Measurements from ENCODE around the gene B4GALT1. TPM values are rescaled to one million over a fixed set of nuclear protein-coding genes. Genes with fewer than 3 reads are reported as not detected.

The B4GALT1 gene, protein sequence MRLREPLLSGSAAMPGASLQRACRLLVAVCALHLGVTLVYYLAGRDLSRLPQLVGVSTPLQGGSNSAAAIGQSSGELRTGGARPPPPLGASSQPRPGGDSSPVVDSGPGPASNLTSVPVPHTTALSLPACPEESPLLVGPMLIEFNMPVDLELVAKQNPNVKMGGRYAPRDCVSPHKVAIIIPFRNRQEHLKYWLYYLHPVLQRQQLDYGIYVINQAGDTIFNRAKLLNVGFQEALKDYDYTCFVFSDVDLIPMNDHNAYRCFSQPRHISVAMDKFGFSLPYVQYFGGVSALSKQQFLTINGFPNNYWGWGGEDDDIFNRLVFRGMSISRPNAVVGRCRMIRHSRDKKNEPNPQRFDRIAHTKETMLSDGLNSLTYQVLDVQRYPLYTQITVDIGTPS
- total RNA-seq (2022; extraction: Qiagen RNA extraction), result 153 to 203 TPM (median 182 TPM) in 5 replicates

DNA sequence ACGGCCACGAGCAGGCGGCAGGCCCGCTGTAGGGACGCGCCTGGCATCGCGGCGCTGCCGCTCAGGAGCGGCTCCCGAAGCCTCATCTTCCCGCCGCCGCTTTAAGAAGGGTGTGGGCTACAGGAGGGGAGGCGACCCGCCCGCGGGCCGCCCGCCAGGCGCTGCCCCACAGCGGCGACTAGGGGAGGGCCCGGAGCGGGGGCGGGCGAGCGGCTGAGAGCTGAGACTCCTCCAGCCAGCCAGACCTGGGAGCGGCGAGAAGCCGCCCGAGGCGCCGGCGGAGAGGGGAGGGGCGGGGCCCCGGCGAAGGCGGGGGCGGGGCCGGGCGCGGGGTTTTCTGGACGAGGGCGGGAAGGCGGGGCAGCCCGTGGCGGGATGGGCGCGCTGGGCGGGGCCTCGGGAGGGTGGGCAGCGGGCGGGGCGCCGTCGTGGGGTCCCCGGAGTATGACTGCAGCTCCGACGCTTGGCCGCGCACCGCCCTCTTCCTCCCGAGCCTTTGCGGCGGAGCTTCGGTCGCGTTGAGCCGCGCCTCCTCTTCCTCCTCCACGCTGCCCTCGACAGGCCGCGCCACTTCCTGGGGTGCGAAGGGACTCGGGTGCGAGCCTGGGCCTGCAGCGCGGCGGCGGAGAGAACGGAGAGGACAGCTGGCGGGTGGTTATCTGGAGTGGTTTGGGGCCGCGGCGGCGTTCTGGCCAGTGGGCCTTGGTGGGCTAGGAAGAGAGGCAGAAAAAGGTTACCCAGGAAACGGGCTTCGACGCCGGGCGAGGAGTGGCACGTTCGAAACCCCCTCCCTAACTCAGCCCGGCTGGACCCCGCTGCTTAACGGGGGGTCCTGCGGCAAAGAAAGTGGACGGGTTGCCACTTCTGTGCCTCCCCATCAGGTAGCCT, at the start of gene B4GALT1:
TSS of gene B4GALT1 (minus strand) at position 253 of the 888 bp plus-strand sequence. CDS start at position 86, 167 bp downstream.

DNA sequence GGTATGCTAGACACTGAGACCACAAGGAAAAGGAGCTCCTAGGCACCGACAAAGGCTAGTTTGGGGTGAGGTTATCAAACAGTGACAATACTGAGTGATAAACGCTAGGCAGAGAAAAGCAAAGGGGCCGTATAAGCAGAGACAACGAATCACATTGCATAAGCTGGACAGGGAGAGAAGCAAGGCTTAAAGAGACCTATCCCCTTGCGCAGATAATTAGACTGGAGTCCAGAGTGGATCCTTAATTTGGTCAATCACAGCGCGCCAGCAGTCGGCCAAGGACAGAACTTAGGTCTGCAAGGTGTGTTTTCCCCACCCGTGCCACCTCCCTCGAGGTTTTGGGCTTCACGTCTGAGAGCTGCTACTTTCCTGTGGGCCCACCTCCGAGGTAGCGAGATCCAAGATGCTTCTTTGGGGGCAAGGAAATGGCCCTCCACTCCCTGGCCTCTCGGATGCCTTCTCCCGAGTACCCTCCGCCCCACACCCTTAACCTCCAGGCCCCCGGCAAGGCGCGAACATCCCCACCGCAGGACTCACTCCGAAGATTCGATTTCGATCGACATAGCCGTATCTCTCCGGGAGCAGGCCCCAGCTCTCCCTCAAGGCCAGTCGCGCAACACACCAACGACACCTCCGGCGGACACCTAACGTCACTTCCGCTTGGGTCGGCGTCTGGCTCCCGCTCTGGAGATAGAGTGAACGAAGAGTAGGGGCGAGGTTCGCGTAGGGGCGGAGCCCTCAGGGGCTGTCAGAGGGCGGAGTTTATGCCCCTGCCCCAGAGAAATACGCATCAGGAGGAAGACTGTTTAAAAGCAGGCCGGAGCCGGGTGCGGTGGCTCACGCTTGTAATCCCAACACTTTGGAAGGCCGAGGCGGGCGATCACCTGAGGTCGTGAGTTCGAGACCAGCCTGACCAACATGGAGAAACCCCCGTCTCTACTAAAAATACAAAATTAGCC, 90.8 kb downstream of the B4GALT1 start, which contains the start of gene SMU1:
TSS of gene SMU1 (minus strand) at position 629 of the 959 bp plus-strand sequence. CDS start at position 563, 66 bp downstream.

Other genes starting within 250 kb of the B4GALT1 start
- gene APTX, start 165.7 kb downstream of the B4GALT1 start, total RNA-seq (2022; extraction: Qiagen RNA extraction), result 37.9 to 53.2 TPM (median 40.8 TPM) in 5 replicates
- 240 to 342 TPM (median 269 TPM) in 5 replicates for gene DNAJA1, start 142.1 kb downstream of the B4GALT1 start, total RNA-seq (2022; extraction: Qiagen RNA extraction)
- 17.3 to 24.6 TPM (median 18.3 TPM) in 5 replicates for gene SMU1, start 90.7 kb downstream of the B4GALT1 start, total RNA-seq (2022; extraction: Qiagen RNA extraction)
- gene SPINK4, start 72.8 kb upstream of the B4GALT1 start, total RNA-seq (2022; extraction: Qiagen RNA extraction), result 0.28 TPM in 1 of 5 replicates, not detected in the others
- gene BAG1, start 97.4 kb upstream of the B4GALT1 start, total RNA-seq (2022; extraction: Qiagen RNA extraction), result 133 to 147 TPM (median 144 TPM) in 5 replicates
- 71.1 to 94.9 TPM (median 75.7 TPM) in 5 replicates for gene CHMP5, start 97.7 kb upstream of the B4GALT1 start, total RNA-seq (2022; extraction: Qiagen RNA extraction)
- 27.5 to 30.4 TPM (median 28.9 TPM) in 5 replicates for gene NFX1, start 123.2 kb upstream of the B4GALT1 start, total RNA-seq (2022; extraction: Qiagen RNA extraction)
- 0.37 to 0.52 TPM (median 0.42 TPM) in 5 replicates for gene AQP7, start 235.2 kb upstream of the B4GALT1 start, total RNA-seq (2022; extraction: Qiagen RNA extraction)

Measured in A549 treated with CORT108297 at 1 μM for 4 hours (cell line).